Testis (tissue), 2 donors: Measurements from ENCODE around the gene HLA-F.

Experiments used
- POLR2A ChIP-seq: fragments of 450-650 bp; IDR thresholded peaks from one replicate; pipeline ENCODE4 v1.6.1; 2017; ENCODE audit warnings: antibody characterized with exemption, mild to moderate bottlenecking, moderate library complexity
- TF ChIP-seq, protein P1 (sequence below), 3 experiments: fragments of 450-650 bp in 2 of 3; fragments of 200-600 bp in 1 of 3; sonication (generic) in 1 of 3; IDR thresholded peaks; one replicate each; pipeline ENCODE4 v1.5.1; 2016 to 2019; ENCODE audit warnings: antibody characterized with exemption in 3 of 3, mild to moderate bottlenecking in 2 of 3, moderate library complexity in 1 of 3

DNA sequence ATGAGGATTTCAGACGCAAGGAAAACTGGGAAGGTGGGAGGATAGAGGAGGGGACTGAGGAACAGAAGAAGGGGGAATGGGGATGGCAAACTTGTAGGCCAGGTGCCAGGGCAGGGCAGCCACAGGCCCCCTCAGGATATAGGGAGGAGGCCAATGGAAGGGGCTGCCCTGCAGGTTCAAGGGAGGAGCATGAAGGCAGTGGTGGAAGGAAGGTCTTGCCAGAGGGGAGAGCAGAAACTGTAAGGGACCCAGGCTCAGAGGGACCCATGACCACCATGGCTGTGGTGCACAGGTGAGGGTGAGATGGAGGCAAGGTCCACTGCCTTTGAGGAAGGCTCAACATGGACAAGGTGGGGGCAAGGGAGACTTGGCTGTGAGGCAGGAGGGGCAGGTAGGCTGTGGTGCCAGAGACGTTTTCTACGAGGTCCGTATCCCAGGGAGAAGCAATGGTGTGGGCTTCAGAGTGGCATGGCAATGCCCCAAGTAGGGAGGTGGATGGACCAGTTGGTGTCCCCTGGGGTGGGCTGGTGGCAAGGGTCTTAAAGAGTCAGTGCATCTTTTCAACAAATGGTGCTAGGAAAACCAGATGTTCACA lies 22.7 kb downstream of the HLA-F start:
- TF ChIP-seq POLR2A = no peak
- TF ChIP-seq, protein P1, sequence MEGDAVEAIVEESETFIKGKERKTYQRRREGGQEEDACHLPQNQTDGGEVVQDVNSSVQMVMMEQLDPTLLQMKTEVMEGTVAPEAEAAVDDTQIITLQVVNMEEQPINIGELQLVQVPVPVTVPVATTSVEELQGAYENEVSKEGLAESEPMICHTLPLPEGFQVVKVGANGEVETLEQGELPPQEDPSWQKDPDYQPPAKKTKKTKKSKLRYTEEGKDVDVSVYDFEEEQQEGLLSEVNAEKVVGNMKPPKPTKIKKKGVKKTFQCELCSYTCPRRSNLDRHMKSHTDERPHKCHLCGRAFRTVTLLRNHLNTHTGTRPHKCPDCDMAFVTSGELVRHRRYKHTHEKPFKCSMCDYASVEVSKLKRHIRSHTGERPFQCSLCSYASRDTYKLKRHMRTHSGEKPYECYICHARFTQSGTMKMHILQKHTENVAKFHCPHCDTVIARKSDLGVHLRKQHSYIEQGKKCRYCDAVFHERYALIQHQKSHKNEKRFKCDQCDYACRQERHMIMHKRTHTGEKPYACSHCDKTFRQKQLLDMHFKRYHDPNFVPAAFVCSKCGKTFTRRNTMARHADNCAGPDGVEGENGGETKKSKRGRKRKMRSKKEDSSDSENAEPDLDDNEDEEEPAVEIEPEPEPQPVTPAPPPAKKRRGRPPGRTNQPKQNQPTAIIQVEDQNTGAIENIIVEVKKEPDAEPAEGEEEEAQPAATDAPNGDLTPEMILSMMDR (IDR thresholded peaks at IDR 0.05) = no peak
